HepG2 (cell line): ENCODE data around the gene BYSL. TPM values are rescaled to one million over a fixed set of nuclear protein-coding genes. Genes with fewer than 3 reads are reported as not detected.
A peak's percentile ranks its signal among the peaks of the same experiment; 100 is the strongest.

Source experiments
- E2F2 ChIP-seq: sonication (generic); formaldehyde crosslinking; IDR thresholded peaks from 2 replicates; pipeline ENCODE4 v1.4.0; 2020; ENCODE audit warnings: missing genetic modification reagents, borderline replicate concordance
- GLI4 ChIP-seq: sonication (generic); formaldehyde crosslinking; IDR thresholded peaks from 2 replicates; pipeline ENCODE4 v1.5.1; 2020; ENCODE audit warnings: missing genetic modification reagents, mild to moderate bottlenecking, moderate library complexity, borderline replicate concordance
- IRX3 ChIP-seq: sonication (generic); formaldehyde crosslinking; IDR thresholded peaks from 2 replicates; pipeline ENCODE4 v1.8.1; 2023; ENCODE audit warnings: mild to moderate bottlenecking, low read depth, missing genetic modification reagents, borderline replicate concordance
- MTA3 ChIP-seq: sonication (generic); formaldehyde crosslinking; IDR thresholded peaks from 2 replicates; pipeline ENCODE4 v1.4.0; 2020; ENCODE audit warnings: missing genetic modification reagents
- MTF2 ChIP-seq: sonication (generic); formaldehyde crosslinking; IDR thresholded peaks from 2 replicates; pipeline ENCODE4 v1.5.0; 2020; ENCODE audit warnings: missing genetic modification reagents, borderline replicate concordance
- SRSF9 ChIP-seq: fragments of 200-400 bp; formaldehyde crosslinking; IDR thresholded peaks from 2 replicates; pipeline ENCODE4 v1.6.1; 2018; ENCODE audit warnings: borderline replicate concordance, mild to moderate bottlenecking, low read depth, low read length; ENCODE audit not compliant: insufficient read depth, poor library complexity, severe bottlenecking
- ZNF282 ChIP-seq: fragments of 450-650 bp; IDR thresholded peaks from 2 replicates; pipeline ENCODE4 v1.6.1; 2018; ENCODE audit not compliant: partially characterized antibody
- ZNF441 ChIP-seq: sonication (generic); formaldehyde crosslinking; IDR thresholded peaks from 2 replicates; pipeline ENCODE4 v1.7.0; 2021; ENCODE audit warnings: missing genetic modification reagents, borderline replicate concordance
- ZNF572 ChIP-seq: sonication (generic); formaldehyde crosslinking; IDR thresholded peaks from 2 replicates; pipeline ENCODE4 v1.5.1; 2020; ENCODE audit warnings: mild to moderate bottlenecking, missing genetic modification reagents
- ZNF670 ChIP-seq: sonication (generic); formaldehyde crosslinking; IDR thresholded peaks from 2 replicates; pipeline ENCODE4 v1.8.0; 2022; ENCODE audit warnings: mild to moderate bottlenecking, missing genetic modification reagents, borderline replicate concordance
- ZNF782 ChIP-seq: sonication (generic); formaldehyde crosslinking; IDR thresholded peaks from 2 replicates; pipeline ENCODE4 v1.4.0; 2020; ENCODE audit warnings: missing genetic modification reagents, mild to moderate bottlenecking, borderline replicate concordance
- polyA plus RNA-seq, 8 experiments: library from polyadenylated mRNA; depleted of rRNA in 3 of 8; stranded (reverse) in 7 of 8; unstranded in 1 of 8; fragments of >200 nt; fragmentation: Illumina TruSeq in 4 of 8; extraction: Trizol in 4 of 8; gene quantifications; 2 replicates each; pipeline versions ENCODE4 v1.2.1 to v1.2.3, GENCODE V29; 2011 to 2016; ENCODE audit warnings: low read depth in 4 of 8, missing spikeins in 1 of 8, mixed read lengths in 1 of 8; ENCODE audit not compliant: insufficient read depth in 1 of 8
- total RNA-seq, 5 experiments: library from RNA; depleted of rRNA; stranded (reverse); fragments of >200 nt; fragmentation: Illumina TruSeq; extraction: Trizol; gene quantifications; 2 replicates each; pipeline ENCODE4 v1.2.3, GENCODE V29; 2016; ENCODE audit warnings: low read depth in 1 of 5
- TF ChIP-seq, protein P1 (sequence below): sonication (generic); formaldehyde crosslinking; IDR thresholded peaks from 2 replicates; pipeline ENCODE4 v1.9.0; 2021; ENCODE audit warnings: missing genetic modification reagents, borderline replicate concordance
- TF ChIP-seq, protein P2 (sequence below): sonication (generic); formaldehyde crosslinking; IDR thresholded peaks from 2 replicates; pipeline ENCODE4 v1.4.0; 2020; ENCODE audit warnings: missing genetic modification reagents
- TF ChIP-seq, protein P3 (sequence below): sonication (generic); formaldehyde crosslinking; IDR thresholded peaks from 2 replicates; pipeline ENCODE4 v1.5.1; 2020; ENCODE audit warnings: missing genetic modification reagents, mild to moderate bottlenecking, borderline replicate concordance
- TF ChIP-seq, protein P4 (sequence below): sonication (generic); formaldehyde crosslinking; IDR thresholded peaks from 2 replicates; pipeline ENCODE4 v1.5.0; 2020; ENCODE audit warnings: mild to moderate bottlenecking, missing genetic modification reagents
- TF ChIP-seq, protein P5 (sequence below): sonication (generic); formaldehyde crosslinking; IDR thresholded peaks from 2 replicates; pipeline ENCODE4 v1.4.0; 2020; ENCODE audit warnings: mild to moderate bottlenecking, low read depth, missing genetic modification reagents
- TF ChIP-seq, protein P6 (sequence below): sonication (generic); formaldehyde crosslinking; IDR thresholded peaks from 2 replicates; pipeline ENCODE4 v1.4.0; 2020; ENCODE audit warnings: missing genetic modification reagents, mild to moderate bottlenecking, borderline replicate concordance

Gene BYSL
- total and polyA plus RNA-seq, 2 of the 13 experiments (the other 11 are each of a cell fraction or from before 2014, with no cell fraction given): 27.9 to 28.6 TPM

DNA sequence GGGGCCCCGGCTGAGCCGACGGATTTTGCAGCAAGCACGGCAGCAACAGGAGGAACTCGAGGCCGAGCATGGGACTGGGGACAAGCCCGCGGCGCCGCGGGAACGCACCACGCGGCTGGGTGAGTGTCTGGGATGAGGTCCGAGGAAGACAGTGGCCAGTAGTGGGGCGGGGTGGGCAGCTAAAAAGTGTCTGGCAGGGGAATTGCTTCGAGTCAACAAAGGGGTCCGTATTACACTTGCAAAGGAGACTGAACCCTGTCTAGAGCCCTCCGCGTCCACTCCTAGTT is 356 bp downstream of the BYSL start (continued):
- TF ChIP-seq SRSF9: no peak
- TF ChIP-seq IRX3: no peak
- TF ChIP-seq ZNF572 (CRISPR knock-in tag): no peak
- TF ChIP-seq MTA3: no peak
- TF ChIP-seq ZNF782: no peak
- TF ChIP-seq ZNF441 (CRISPR knock-in tag): no peak
- TF ChIP-seq, protein P1, sequence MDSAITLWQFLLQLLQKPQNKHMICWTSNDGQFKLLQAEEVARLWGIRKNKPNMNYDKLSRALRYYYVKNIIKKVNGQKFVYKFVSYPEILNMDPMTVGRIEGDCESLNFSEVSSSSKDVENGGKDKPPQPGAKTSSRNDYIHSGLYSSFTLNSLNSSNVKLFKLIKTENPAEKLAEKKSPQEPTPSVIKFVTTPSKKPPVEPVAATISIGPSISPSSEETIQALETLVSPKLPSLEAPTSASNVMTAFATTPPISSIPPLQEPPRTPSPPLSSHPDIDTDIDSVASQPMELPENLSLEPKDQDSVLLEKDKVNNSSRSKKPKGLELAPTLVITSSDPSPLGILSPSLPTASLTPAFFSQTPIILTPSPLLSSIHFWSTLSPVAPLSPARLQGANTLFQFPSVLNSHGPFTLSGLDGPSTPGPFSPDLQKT (CRISPR knock-in tag): no peak
- TF ChIP-seq, protein P2, sequence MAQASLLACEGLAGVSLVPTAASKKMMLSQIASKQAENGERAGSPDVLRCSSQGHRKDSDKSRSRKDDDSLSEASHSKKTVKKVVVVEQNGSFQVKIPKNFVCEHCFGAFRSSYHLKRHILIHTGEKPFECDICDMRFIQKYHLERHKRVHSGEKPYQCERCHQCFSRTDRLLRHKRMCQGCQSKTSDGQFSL (CRISPR knock-in tag): no peak
- TF ChIP-seq, protein P3, sequence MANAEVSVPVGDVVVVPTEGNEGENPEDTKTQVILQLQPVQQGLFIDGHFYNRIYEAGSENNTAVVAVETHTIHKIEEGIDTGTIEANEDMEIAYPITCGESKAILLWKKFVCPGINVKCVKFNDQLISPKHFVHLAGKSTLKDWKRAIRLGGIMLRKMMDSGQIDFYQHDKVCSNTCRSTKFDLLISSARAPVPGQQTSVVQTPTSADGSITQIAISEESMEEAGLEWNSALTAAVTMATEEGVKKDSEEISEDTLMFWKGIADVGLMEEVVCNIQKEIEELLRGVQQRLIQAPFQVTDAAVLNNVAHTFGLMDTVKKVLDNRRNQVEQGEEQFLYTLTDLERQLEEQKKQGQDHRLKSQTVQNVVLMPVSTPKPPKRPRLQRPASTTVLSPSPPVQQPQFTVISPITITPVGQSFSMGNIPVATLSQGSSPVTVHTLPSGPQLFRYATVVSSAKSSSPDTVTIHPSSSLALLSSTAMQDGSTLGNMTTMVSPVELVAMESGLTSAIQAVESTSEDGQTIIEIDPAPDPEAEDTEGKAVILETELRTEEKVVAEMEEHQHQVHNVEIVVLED (CRISPR knock-in tag): no peak
- TF ChIP-seq ZNF670: no peak; the same call in 1 of the 2 replicates
- TF ChIP-seq GLI4 (CRISPR knock-in tag): no peak
- no peak for TF ChIP-seq ZNF282
- TF ChIP-seq MTF2 (CRISPR knock-in tag): no peak
- no peak for TF ChIP-seq E2F2 (CRISPR knock-in tag)
- TF ChIP-seq, protein P4, sequence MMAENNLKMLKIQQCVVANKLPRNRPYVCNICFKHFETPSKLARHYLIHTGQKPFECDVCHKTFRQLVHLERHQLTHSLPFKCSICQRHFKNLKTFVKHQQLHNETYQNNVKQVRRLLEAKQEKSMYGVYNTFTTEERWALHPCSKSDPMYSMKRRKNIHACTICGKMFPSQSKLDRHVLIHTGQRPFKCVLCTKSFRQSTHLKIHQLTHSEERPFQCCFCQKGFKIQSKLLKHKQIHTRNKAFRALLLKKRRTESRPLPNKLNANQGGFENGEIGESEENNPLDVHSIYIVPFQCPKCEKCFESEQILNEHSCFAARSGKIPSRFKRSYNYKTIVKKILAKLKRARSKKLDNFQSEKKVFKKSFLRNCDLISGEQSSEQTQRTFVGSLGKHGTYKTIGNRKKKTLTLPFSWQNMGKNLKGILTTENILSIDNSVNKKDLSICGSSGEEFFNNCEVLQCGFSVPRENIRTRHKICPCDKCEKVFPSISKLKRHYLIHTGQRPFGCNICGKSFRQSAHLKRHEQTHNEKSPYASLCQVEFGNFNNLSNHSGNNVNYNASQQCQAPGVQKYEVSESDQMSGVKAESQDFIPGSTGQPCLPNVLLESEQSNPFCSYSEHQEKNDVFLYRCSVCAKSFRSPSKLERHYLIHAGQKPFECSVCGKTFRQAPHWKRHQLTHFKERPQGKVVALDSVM (CRISPR knock-in tag): no peak
- TF ChIP-seq, protein P5, sequence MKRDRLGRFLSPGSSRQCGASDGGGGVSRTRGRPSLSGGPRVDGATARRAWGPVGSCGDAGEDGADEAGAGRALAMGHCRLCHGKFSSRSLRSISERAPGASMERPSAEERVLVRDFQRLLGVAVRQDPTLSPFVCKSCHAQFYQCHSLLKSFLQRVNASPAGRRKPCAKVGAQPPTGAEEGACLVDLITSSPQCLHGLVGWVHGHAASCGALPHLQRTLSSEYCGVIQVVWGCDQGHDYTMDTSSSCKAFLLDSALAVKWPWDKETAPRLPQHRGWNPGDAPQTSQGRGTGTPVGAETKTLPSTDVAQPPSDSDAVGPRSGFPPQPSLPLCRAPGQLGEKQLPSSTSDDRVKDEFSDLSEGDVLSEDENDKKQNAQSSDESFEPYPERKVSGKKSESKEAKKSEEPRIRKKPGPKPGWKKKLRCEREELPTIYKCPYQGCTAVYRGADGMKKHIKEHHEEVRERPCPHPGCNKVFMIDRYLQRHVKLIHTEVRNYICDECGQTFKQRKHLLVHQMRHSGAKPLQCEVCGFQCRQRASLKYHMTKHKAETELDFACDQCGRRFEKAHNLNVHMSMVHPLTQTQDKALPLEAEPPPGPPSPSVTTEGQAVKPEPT (CRISPR knock-in tag): 0 out of 2 replicates have a peak, but pooled peaks have one; percentile 24
- TF ChIP-seq, protein P6, sequence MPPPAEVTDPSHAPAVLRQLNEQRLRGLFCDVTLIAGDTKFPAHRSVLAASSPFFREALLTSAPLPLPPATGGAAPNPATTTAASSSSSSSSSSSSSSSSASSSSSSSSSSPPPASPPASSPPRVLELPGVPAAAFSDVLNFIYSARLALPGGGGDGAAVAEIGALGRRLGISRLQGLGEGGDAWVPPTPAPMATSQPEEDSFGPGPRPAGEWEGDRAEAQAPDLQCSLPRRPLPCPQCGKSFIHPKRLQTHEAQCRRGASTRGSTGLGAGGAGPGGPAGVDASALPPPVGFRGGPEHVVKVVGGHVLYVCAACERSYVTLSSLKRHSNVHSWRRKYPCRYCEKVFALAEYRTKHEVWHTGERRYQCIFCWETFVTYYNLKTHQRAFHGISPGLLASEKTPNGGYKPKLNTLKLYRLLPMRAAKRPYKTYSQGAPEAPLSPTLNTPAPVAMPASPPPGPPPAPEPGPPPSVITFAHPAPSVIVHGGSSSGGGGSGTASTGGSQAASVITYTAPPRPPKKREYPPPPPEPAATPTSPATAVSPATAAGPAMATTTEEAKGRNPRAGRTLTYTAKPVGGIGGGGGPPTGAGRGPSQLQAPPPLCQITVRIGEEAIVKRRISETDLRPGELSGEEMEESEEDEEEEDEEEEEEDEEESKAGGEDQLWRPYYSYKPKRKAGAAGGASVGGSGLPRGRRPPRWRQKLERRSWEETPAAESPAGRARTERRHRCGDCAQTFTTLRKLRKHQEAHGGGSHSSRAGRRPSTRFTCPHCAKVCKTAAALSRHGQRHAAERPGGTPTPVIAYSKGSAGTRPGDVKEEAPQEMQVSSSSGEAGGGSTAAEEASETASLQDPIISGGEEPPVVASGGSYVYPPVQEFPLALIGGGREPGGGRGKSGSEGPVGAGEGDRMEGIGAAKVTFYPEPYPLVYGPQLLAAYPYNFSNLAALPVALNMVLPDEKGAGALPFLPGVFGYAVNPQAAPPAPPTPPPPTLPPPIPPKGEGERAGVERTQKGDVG (CRISPR knock-in tag): no peak
